OCI-LY7 (cell line): ENCODE results near the gene GALNT2. TPM values are rescaled to one million over a fixed set of nuclear protein-coding genes. Genes with fewer than 3 reads are reported as not detected.

Experiments
- BruUV-seq: library from RNA; stranded (reverse); fragments of 400-500 nt; replicated peaks from 2 replicates; lab custom pipeline; 2021; lab: Mats Ljungman, UMichigan
- CTCF ChIA-PET: fragments of 300-600 bp; sonication (Branson Sonifier 250); formaldehyde crosslinking; loops from one replicate; lab custom pipeline; 2022; ENCODE audit warnings: antibody characterized with exemption; ENCODE audit not compliant: unreplicated experiment; lab: Charles Lee
- POLR2A ChIA-PET: fragments of 300-600 bp; sonication (Branson Sonifier 250); formaldehyde crosslinking; loops from one replicate; lab custom pipeline; 2022; ENCODE audit warnings: antibody characterized with exemption; lab: Charles Lee
- DNase-seq: peaks from one replicate; pipeline ENCODE4 v3.0.0-alpha.2; 2015; ENCODE audit warnings: low spot score
- H2AFZ ChIP-seq: fragments of 200-600 bp; sonication (generic), shearing (Covaris generic); 2 replicates; pipeline ENCODE4 v1.6.1; 2014; ENCODE audit warnings: mild to moderate bottlenecking, antibody characterized with exemption, low read length, moderate library complexity
- H3K27ac ChIP-seq: fragments of 200-600 bp; sonication (generic); 2 replicates; pipeline ENCODE4 v1.5.1; 2014; ENCODE audit warnings: mixed run types, low read depth, mild to moderate bottlenecking, moderate library complexity, low read length, inconsistent platforms; ENCODE audit not compliant: poor library complexity, severe bottlenecking
- H3K36me3 ChIP-seq: fragments of 200-600 bp; sonication (generic); 2 replicates; pipeline ENCODE4 v1.6.1; 2014; ENCODE audit warnings: mild to moderate bottlenecking, antibody characterized with exemption, low read length, moderate library complexity, mixed read lengths; ENCODE audit not compliant: insufficient read depth
- H3K4me1 ChIP-seq: fragments of 200-600 bp; sonication (generic); 2 replicates; pipeline ENCODE4 v1.5.1; 2014; ENCODE audit warnings: mild to moderate bottlenecking, low read length; ENCODE audit not compliant: insufficient read depth, poor library complexity, severe bottlenecking
- H3K4me2 ChIP-seq: fragments of 200-600 bp; sonication (generic); 2 replicates; pipeline ENCODE4 v1.6.1; 2014; ENCODE audit warnings: mild to moderate bottlenecking, low read length
- H3K4me3 ChIP-seq: fragments of 200-600 bp; sonication (generic); 2 replicates; pipeline ENCODE4 v1.5.1; 2014; ENCODE audit warnings: mild to moderate bottlenecking, low read depth, low read length; ENCODE audit not compliant: poor library complexity, severe bottlenecking
- H3K79me2 ChIP-seq: fragments of 200-600 bp; sonication (generic); 2 replicates; pipeline ENCODE4 v1.6.1; 2016; ENCODE audit warnings: low read depth, mild to moderate bottlenecking, low read length, moderate library complexity, mixed read lengths; ENCODE audit not compliant: insufficient read depth
- H3K9me2 ChIP-seq: fragments of 200-600 bp; sonication (generic); 2 replicates; pipeline ENCODE4 v1.6.1; 2016; ENCODE audit warnings: mild to moderate bottlenecking, low read length, mixed read lengths; ENCODE audit not compliant: insufficient read depth
- H3K9me3 ChIP-seq: fragments of 200-600 bp; sonication (generic); 2 replicates; pipeline ENCODE4 v1.6.1; 2014; ENCODE audit warnings: mild to moderate bottlenecking, mixed run types, low read length, mixed read lengths
- H4K20me1 ChIP-seq: fragments of 200-600 bp; sonication (generic); 2 replicates; pipeline ENCODE4 v1.6.1; 2014; ENCODE audit warnings: mild to moderate bottlenecking, antibody characterized with exemption, low read length, moderate library complexity, mixed read lengths; ENCODE audit not compliant: insufficient read depth
- EZH2phosphoT487 ChIP-seq: fragments of 200-600 bp; sonication (generic); IDR thresholded peaks from 2 replicates; pipeline ENCODE4 v1.6.1; 2018; ENCODE audit warnings: low read depth, borderline replicate concordance, mild to moderate bottlenecking, mixed run types, antibody characterized with exemption, low read length, moderate library complexity, mixed read lengths
- intact Hi-C: fragments of 100-400 bp; cut with micrococcal nuclease; formaldehyde crosslinking; loops from one replicate; pipeline ENCODE4 v1.10.0; 2022; ENCODE audit not compliant: unreplicated experiment
- total RNA-seq, 2 experiments: library from RNA; depleted of rRNA in 1 of 2; stranded (reverse); fragments of >200 nt in 1 of 2; shearing (Covaris generic) in 1 of 2; gene quantifications; 2 replicates each; pipeline ENCODE4 v1.2.3, GENCODE V29; 2014 to 2022
- TF ChIP-seq, protein P1 (sequence below): fragments of 200-600 bp; sonication (generic); conservative IDR thresholded peaks from 2 replicates; pipeline ENCODE4 v1.5.1; 2014; ENCODE audit warnings: mild to moderate bottlenecking, antibody characterized with exemption, low read length, moderate library complexity, mixed read lengths

The GALNT2 gene
- total RNA-seq, 2 experiments from 2014 or later = 29.9 to 67.3 TPM

DNA sequence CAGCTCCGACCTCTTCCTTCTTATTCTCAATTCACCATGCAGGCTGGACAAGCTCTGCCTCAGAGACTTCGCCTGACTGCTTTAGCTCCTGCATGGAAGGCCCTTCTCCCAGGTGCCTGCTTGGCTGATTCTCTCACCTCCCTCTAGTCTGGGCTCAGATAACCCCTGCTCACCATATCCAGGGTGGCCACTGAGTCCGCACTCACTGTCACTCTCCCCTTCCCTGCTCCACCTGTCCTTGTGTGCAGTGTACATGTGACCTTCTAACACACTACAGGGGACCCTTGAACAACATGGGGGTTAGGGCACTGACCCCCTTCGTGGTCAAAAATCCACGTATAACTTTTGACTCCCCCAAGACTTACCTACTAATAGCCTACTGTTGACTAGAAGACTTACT is 14.4 kb upstream of the GALNT2 start:
- H3K79me2 ChIP-seq = no peaks in the 10 kb centered on the region
- no peaks in the 10 kb centered on the region for H3K9me3 ChIP-seq
- no peak overlapping the region for H3K4me3 ChIP-seq
- no TSS peak for BruUV-seq
- no peak overlapping the region for H3K4me2 ChIP-seq
- H3K27ac ChIP-seq = no peak overlapping the region
- no peak for TF ChIP-seq EZH2phosphoT487
- TF ChIP-seq, protein P1, sequence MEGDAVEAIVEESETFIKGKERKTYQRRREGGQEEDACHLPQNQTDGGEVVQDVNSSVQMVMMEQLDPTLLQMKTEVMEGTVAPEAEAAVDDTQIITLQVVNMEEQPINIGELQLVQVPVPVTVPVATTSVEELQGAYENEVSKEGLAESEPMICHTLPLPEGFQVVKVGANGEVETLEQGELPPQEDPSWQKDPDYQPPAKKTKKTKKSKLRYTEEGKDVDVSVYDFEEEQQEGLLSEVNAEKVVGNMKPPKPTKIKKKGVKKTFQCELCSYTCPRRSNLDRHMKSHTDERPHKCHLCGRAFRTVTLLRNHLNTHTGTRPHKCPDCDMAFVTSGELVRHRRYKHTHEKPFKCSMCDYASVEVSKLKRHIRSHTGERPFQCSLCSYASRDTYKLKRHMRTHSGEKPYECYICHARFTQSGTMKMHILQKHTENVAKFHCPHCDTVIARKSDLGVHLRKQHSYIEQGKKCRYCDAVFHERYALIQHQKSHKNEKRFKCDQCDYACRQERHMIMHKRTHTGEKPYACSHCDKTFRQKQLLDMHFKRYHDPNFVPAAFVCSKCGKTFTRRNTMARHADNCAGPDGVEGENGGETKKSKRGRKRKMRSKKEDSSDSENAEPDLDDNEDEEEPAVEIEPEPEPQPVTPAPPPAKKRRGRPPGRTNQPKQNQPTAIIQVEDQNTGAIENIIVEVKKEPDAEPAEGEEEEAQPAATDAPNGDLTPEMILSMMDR = no peak
- ChIA-PET POLR2A (no interaction called here), CTCF (no interaction called here)
- no peak overlapping the region for H2AFZ ChIP-seq
- no peaks in the 10 kb centered on the region for H3K36me3 ChIP-seq
- H3K9me2 ChIP-seq = no peaks in the 10 kb centered on the region
- no peaks in the 10 kb centered on the region for H3K4me1 ChIP-seq
- intact Hi-C loops = no loop called here
- H4K20me1 ChIP-seq = no peaks in the 10 kb centered on the region
- DNase-seq = no peak

DNA sequence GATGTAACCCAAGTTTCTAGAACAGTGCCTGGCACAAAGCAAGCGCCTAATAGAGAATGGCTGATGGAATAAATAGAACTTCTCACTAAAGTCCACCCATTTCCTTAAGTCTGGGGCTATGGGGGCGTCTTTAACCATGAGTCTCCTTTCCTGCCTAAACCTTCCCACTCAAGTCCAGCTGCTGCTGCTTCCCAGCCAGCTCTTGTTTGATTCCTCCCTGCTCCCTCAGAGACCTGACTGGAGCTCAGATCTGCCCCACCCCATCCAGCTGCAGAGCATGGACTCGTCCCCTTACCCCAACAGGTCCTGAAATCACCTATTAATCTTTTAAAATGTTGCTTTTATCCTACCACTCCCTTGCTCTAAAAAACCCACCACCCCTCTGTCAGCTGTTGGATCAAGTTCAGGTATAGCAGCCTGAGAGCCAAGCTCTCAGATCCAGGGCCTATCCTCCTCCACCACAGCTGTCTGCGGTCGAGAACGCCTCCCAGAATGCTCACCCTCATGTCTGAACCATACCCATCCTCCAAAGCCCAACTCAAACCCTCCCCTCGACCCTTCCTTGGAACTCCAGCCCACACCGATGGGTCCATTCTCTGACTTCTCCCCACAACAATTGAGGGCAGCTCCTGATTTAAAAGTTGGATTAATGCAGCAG is 12.8 kb upstream of the GALNT2 start:
- BruUV-seq = no TSS peak
- Histone ChIP-seq H3K36me3 (no peaks in the 10 kb centered on the region), H3K4me1 (no peaks in the 10 kb centered on the region), H4K20me1 (no peaks in the 10 kb centered on the region), H2AFZ (no peak overlapping the region), H3K4me3 (no peak overlapping the region), H3K9me2 (no peaks in the 10 kb centered on the region), H3K27ac (no peak overlapping the region), H3K9me3 (no peaks in the 10 kb centered on the region), H3K4me2 (no peak overlapping the region), H3K79me2 (no peaks in the 10 kb centered on the region)
- TF ChIP-seq, protein P1 = no peak
- no peak for TF ChIP-seq EZH2phosphoT487
- CTCF ChIA-PET = no interaction called here
- DNase-seq = no peak
- POLR2A ChIA-PET = no interaction called here
- intact Hi-C loops = no loop called here

DNA sequence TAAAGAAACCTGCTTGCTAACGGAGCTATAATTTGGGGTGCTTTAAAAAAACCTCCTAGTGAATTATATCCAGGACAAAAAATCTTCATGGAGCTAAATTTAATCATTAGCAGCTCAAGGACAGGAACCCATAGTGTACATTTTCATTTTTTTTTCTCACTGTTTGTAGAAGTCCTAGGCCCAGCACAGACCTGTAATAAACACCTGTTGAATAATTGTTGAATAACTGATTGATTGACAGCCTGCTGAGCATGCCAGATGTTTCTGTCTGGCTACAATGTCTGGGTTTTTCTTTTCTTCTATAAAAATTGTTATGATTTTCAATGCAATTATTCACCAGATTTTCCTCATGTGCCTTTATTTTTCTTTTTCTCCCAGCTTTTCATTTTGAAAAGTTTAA is 10.9 kb upstream of the GALNT2 start:
- no TSS peak for BruUV-seq
- Histone ChIP-seq H4K20me1 (no peaks in the 10 kb centered on the region), H3K4me1 (no peaks in the 10 kb centered on the region), H3K79me2 (no peaks in the 10 kb centered on the region), H3K9me2 (no peaks in the 10 kb centered on the region), H3K4me2 (no peak overlapping the region), H3K27ac (no peak overlapping the region), H2AFZ (no peak overlapping the region), H3K36me3 (no peaks in the 10 kb centered on the region), H3K9me3 (no peaks in the 10 kb centered on the region), H3K4me3 (no peak overlapping the region)
- DNase-seq = no peak
- intact Hi-C loops = no loop called here
- POLR2A ChIA-PET = interaction anchor here (0.6 kb wide), 1 partner anchor 38 kb away, joined by 3 read pairs; no protein-coding TSS in a partner anchor
- CTCF ChIA-PET = no interaction called here
- TF ChIP-seq, protein P1 = no peak
- TF ChIP-seq EZH2phosphoT487 = no peak
